Astrocyte of the cerebellum (primary cell): ENCODE results near the gene SAMD1.
A peak's percentile ranks its signal among the peaks of the same experiment; 100 is the strongest.

Experiments
- DNase-seq: peaks from one replicate; pipeline ENCODE4 v3.0.0-alpha.2; 2011; ENCODE audit warnings: low read depth
- H3K4me3 ChIP-seq: 2 replicates; pipeline ENCODE4 v1.5.1; 2011; ENCODE audit warnings: mild to moderate bottlenecking, low read depth, low read length, moderate library complexity
- in situ Hi-C: cut with HindIII; loops from 2 replicates; pipeline ENCODE4 v1.10.0; 2017; ENCODE audit warnings: low sequenced_read_pairs
- TF ChIP-seq, protein P1 (sequence below): IDR thresholded peaks from 2 replicates; pipeline ENCODE4 v1.5.1; 2012; ENCODE audit warnings: low read length, low read depth, moderate library complexity, mild to moderate bottlenecking; ENCODE audit errors: missing control alignments

The SAMD1 gene

DNA sequence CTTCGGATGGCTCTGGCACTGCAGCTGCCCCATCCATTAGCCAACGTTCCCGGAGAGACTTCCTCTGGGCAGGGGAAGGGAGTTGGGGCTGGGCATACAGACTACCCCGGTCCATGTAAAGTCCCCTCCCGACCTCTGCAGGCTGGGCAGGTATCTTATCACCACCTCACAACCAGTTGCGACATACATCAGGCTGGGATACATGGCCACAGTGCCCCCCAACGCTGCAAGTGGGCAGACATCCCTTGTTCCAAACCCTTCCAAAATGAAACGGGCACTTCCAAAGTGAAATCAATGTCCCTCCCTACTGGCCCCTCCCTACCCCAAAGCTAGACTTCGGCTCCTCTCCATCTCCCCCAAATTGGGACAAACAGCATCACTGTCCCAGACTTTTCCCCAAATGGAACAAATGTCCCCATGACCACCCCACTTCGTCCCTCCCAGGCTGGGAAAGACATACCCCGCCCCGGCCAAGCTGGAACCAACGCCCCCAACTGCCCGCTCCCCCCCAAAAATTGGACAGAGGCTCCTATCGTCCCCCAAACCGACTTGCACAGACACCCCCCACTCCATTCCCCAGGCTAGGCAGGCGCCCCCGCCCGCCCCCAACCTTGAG, 33.7 kb downstream of the SAMD1 start:
- peak overlapping the region; percentile 36 for H3K4me3 ChIP-seq
- TF ChIP-seq, protein P1, sequence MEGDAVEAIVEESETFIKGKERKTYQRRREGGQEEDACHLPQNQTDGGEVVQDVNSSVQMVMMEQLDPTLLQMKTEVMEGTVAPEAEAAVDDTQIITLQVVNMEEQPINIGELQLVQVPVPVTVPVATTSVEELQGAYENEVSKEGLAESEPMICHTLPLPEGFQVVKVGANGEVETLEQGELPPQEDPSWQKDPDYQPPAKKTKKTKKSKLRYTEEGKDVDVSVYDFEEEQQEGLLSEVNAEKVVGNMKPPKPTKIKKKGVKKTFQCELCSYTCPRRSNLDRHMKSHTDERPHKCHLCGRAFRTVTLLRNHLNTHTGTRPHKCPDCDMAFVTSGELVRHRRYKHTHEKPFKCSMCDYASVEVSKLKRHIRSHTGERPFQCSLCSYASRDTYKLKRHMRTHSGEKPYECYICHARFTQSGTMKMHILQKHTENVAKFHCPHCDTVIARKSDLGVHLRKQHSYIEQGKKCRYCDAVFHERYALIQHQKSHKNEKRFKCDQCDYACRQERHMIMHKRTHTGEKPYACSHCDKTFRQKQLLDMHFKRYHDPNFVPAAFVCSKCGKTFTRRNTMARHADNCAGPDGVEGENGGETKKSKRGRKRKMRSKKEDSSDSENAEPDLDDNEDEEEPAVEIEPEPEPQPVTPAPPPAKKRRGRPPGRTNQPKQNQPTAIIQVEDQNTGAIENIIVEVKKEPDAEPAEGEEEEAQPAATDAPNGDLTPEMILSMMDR, result no peak
- no peak for DNase-seq
- in situ Hi-C loops, result no loop called here

DNA sequence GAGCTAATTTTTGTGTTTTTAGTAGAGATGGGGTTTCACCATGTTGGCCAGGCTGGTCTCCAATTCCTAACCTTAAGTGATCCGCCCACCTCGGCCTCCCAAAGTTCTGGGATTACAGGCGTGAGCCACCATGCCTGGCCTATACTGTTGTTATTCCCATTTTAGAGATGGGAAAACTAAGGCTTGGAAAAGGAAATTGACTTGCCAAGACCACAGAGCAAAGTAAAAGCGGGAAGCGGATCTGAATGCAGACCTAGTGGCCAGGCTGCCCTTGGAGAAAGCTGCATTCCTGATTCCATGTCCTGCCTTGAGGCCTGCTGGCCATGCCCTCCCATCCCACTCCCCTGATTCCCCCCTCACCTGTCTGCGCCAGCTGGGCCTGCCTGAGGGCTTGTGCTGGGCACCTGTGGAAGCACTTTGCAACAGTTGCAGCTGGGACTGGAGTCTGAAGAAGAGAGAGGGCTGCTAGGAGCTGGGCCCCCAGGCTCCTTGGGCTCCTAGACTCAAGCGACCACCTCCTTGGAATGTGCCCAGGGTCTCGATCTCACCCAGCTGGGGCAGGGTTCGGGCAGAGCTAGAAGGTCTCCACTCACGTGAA, 34.4 kb downstream of the SAMD1 start:
- in situ Hi-C loops, result no loop called here
- no peak for DNase-seq
- H3K4me3 ChIP-seq, result no peak overlapping the region
- TF ChIP-seq, protein P1, result no peak

GRCh38 chr19:14055396-14055795, 35.2 kb downstream of the SAMD1 start:
- in situ Hi-C loops, result no loop called here
- TF ChIP-seq, protein P1, result no peak

GRCh38 chr19:14054721-14055120, 35.8 kb downstream of the SAMD1 start:
- no peak overlapping the region for H3K4me3 ChIP-seq
- DNase-seq, result no peak
- in situ Hi-C loops, result no loop called here
- TF ChIP-seq, protein P1, result no peak

More at GRCh38 chr19:14055396-14055795, 35.2 kb downstream of the SAMD1 start:
- H3K4me3 ChIP-seq, result no peak overlapping the region
- no peak for DNase-seq

GRCh38 chr19:14054099-14054498, 36.5 kb downstream of the SAMD1 start:
- H3K4me3 ChIP-seq, result no peak overlapping the region
- in situ Hi-C loops, result no loop called here
- no peak for DNase-seq
- TF ChIP-seq, protein P1, result no peak

DNA sequence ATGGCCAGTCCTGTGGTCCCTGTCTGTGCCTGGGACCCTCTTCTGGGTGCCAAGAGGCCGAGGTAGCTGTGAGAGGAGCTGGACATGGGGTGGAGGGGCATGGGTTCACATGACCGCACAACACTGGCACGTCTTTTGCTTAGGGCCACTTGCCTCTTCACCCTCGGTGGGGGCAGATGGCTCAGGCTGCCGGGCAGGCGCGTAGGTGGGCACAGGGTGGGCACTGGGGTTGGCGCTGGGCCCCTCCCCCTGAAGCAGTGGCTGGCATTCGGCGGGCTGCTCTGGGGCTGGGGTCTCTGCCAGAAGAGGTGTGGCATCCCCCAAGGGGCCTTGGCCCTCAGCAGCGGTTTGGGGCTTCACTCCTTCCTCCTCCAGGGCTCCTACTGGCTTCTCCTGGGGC, 37.1 kb downstream of the SAMD1 start:
- in situ Hi-C loops, result no loop called here
- no peak overlapping the region for H3K4me3 ChIP-seq
- TF ChIP-seq, protein P1, result no peak
- no peak for DNase-seq
